ENCODE results near the gene GABRB1.

GRCh38 chr4:47444031-47444430, 412.7 kb downstream of the GABRB1 start:
- no peak for TF ChIP-seq POLR2A (IDR thresholded peaks at IDR 0.05)
- TF ChIP-seq, protein P1, sequence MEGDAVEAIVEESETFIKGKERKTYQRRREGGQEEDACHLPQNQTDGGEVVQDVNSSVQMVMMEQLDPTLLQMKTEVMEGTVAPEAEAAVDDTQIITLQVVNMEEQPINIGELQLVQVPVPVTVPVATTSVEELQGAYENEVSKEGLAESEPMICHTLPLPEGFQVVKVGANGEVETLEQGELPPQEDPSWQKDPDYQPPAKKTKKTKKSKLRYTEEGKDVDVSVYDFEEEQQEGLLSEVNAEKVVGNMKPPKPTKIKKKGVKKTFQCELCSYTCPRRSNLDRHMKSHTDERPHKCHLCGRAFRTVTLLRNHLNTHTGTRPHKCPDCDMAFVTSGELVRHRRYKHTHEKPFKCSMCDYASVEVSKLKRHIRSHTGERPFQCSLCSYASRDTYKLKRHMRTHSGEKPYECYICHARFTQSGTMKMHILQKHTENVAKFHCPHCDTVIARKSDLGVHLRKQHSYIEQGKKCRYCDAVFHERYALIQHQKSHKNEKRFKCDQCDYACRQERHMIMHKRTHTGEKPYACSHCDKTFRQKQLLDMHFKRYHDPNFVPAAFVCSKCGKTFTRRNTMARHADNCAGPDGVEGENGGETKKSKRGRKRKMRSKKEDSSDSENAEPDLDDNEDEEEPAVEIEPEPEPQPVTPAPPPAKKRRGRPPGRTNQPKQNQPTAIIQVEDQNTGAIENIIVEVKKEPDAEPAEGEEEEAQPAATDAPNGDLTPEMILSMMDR (IDR thresholded peaks at IDR 0.05), result no peak

Measured in right lobe of liver (tissue), 4 donors.